PC-3 (cell line): ENCODE measurements around the gene FAM107B.

ENCODE experiments used
- EZH2 ChIP-seq: fragments of 300-600 bp; sonication (generic); IDR thresholded peaks from one replicate; pipeline ENCODE4 v1.6.1; 2017; ENCODE audit warnings: antibody characterized with exemption, mild to moderate bottlenecking, low read length; ENCODE audit not compliant: unreplicated experiment
- TF ChIP-seq, protein P1 (sequence below): fragments of 300-600 bp; sonication (generic); conservative IDR thresholded peaks from 2 replicates; pipeline ENCODE4 v1.5.1; 2017; ENCODE audit warnings: antibody characterized with exemption, low read depth, mild to moderate bottlenecking, low read length

DNA sequence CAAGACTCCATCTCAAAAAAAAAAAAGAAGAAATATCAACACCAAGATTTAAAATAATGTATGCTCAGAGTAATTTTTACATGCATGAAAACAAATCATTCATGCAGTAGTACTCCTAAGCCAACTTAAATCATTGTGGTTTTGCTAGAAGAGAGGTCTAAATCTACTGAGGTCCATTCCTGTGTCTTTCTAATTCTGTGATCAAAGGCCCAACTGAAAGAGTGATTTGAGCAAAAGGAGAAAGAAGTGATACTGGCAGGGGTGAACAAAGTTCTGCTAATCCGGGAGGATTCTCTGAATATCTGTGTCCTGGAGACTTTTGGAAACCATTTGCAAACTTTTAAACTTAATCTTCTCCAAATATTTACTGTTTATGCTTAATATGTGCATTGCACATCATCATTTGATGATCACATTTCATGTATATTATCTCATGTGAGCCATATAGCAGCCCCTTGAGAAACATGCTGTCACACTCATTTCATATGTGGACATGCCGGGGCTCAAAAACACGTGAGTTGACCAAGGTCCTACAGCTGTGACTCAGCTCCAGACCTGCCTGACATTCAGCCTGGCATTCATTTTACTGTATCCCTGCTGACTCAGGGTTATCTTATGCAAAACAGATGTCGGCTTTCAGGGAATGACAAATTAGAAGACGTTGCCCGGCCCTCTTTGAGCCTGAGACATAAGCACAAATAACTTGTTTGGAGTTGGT is 76.4 kb downstream of the FAM107B start:
- TF ChIP-seq, protein P1, sequence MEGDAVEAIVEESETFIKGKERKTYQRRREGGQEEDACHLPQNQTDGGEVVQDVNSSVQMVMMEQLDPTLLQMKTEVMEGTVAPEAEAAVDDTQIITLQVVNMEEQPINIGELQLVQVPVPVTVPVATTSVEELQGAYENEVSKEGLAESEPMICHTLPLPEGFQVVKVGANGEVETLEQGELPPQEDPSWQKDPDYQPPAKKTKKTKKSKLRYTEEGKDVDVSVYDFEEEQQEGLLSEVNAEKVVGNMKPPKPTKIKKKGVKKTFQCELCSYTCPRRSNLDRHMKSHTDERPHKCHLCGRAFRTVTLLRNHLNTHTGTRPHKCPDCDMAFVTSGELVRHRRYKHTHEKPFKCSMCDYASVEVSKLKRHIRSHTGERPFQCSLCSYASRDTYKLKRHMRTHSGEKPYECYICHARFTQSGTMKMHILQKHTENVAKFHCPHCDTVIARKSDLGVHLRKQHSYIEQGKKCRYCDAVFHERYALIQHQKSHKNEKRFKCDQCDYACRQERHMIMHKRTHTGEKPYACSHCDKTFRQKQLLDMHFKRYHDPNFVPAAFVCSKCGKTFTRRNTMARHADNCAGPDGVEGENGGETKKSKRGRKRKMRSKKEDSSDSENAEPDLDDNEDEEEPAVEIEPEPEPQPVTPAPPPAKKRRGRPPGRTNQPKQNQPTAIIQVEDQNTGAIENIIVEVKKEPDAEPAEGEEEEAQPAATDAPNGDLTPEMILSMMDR, result no peak
- no peak for TF ChIP-seq EZH2
